ENCODE results near the gene ALPK3. TPM values are rescaled to one million over a fixed set of nuclear protein-coding genes. Genes with fewer than 3 reads are reported as not detected.
"Not testable (repeated sequence)": the region's sequence is repeated elsewhere in the genome, so short reads cannot be mapped to it uniquely, and the experiment has no call there.

Gene ALPK3
- total RNA-seq, 2 donors from 2014 or later: 0.46 TPM

GRCh38 chr15:84845631-84846030, 28.5 kb downstream of the ALPK3 start:
- H3K9me3 Mint-ChIP-seq; H3K27me3 Mint-ChIP-seq (ENCODE audit: low read depth); H3K4me3 Mint-ChIP-seq; ATAC-seq (replicated peaks in 1 of 2); H3K36me3 Mint-ChIP-seq (ENCODE audit: insufficient read depth in 2 of 2); H3K4me1 Mint-ChIP-seq (ENCODE audit: low read depth); H3K27ac Mint-ChIP-seq: not testable (repeated sequence)
- peak; percentile 40 to 45 for DNase-seq

- no peaks in the 10 kb centered on the region for H3K27me3 Mint-ChIP-seq (ENCODE audit: low read depth)
- DNase-seq: no peak
- no peak for ATAC-seq (replicated peaks in 1 of 2)
- peaks cover 5 to 8% of the 10 kb centered on the region in 2 donors for H3K9me3 Mint-ChIP-seq
- peaks cover 6 to 8% of the 10 kb centered on the region in 2 donors for H3K36me3 Mint-ChIP-seq (ENCODE audit: insufficient read depth in 2 of 2)
- H3K4me1 Mint-ChIP-seq (ENCODE audit: low read depth): no peaks in the 10 kb centered on the region
- no peak overlapping the region for H3K4me3 Mint-ChIP-seq
- H3K27ac Mint-ChIP-seq: no peak overlapping the region
These were observed 29.1 kb downstream of the ALPK3 start for GRCh38 chr15:84846269-84846668.

GRCh38 chr15:84847382-84847781, 30.2 kb downstream of the ALPK3 start:
- DNase-seq: no peak
- ATAC-seq (replicated peaks in 1 of 2): no peak
- Mint-ChIP-seq H3K36me3 (ENCODE audit: insufficient read depth in 2 of 2) (peaks cover 6 to 8% of the 10 kb centered on the region in 2 donors), H3K27me3 (ENCODE audit: low read depth) (no peaks in the 10 kb centered on the region), H3K4me3 (no peak overlapping the region), H3K9me3 (peaks cover 5 to 8% of the 10 kb centered on the region in 2 donors), H3K4me1 (ENCODE audit: low read depth) (no peaks in the 10 kb centered on the region), H3K27ac (no peak overlapping the region)

- ATAC-seq (replicated peaks in 1 of 2) (no peak), DNase-seq (no peak)
- H3K4me3 Mint-ChIP-seq: no peak overlapping the region
- H3K9me3 Mint-ChIP-seq: peaks cover under 1 to 2% of the 10 kb centered on the region in 2 donors
- no peaks in the 10 kb centered on the region for H3K4me1 Mint-ChIP-seq (ENCODE audit: low read depth)
- H3K36me3 Mint-ChIP-seq (ENCODE audit: insufficient read depth in 2 of 2): no peaks in the 10 kb centered on the region
- H3K27ac Mint-ChIP-seq: no peak overlapping the region
- H3K27me3 Mint-ChIP-seq (ENCODE audit: low read depth): no peaks in the 10 kb centered on the region
These were observed 35.1 kb downstream of the ALPK3 start for GRCh38 chr15:84852212-84852611.

GRCh38 chr15:84855136-84855535, 38.0 kb downstream of the ALPK3 start:
- ATAC-seq (replicated peaks in 1 of 2) (no peak), DNase-seq (no peak)
- Mint-ChIP-seq H3K4me1 (ENCODE audit: low read depth) (no peaks in the 10 kb centered on the region), H3K36me3 (ENCODE audit: insufficient read depth in 2 of 2) (no peaks in the 10 kb centered on the region), H3K27me3 (ENCODE audit: low read depth) (no peaks in the 10 kb centered on the region), H3K4me3 (no peak overlapping the region), H3K27ac (no peak overlapping the region), H3K9me3 (no peaks in the 10 kb centered on the region)

GRCh38 chr15:84855765-84856164, 38.6 kb downstream of the ALPK3 start:
- DNase-seq (no peak), ATAC-seq (replicated peaks in 1 of 2) (no peak)
- H3K9me3 Mint-ChIP-seq: no peaks in the 10 kb centered on the region
- no peaks in the 10 kb centered on the region for H3K27me3 Mint-ChIP-seq (ENCODE audit: low read depth)
- H3K4me1 Mint-ChIP-seq (ENCODE audit: low read depth): no peaks in the 10 kb centered on the region
- peak overlapping the region; percentile 17 for H3K27ac Mint-ChIP-seq
- H3K36me3 Mint-ChIP-seq (ENCODE audit: insufficient read depth in 2 of 2): no peaks in the 10 kb centered on the region
- H3K4me3 Mint-ChIP-seq: no peak overlapping the region

GRCh38 chr15:84856731-84857417, 39.7 kb downstream of the ALPK3 start:
- no peak for ATAC-seq (replicated peaks in 1 of 2)
- DNase-seq: no peak
- no peaks in the 10 kb centered on the region for H3K9me3 Mint-ChIP-seq
- no peak overlapping the region for H3K27ac Mint-ChIP-seq
- no peak overlapping the region for H3K4me3 Mint-ChIP-seq
- H3K4me1 Mint-ChIP-seq (ENCODE audit: low read depth): no peaks in the 10 kb centered on the region
- no peaks in the 10 kb centered on the region for H3K27me3 Mint-ChIP-seq (ENCODE audit: low read depth)
- H3K36me3 Mint-ChIP-seq (ENCODE audit: insufficient read depth in 2 of 2): no peaks in the 10 kb centered on the region

- H3K9me3 Mint-ChIP-seq: no peaks in the 10 kb centered on the region
- no peak for DNase-seq
- H3K36me3 Mint-ChIP-seq (ENCODE audit: insufficient read depth in 2 of 2): no peaks in the 10 kb centered on the region
- no peak overlapping the region for H3K4me3 Mint-ChIP-seq
- H3K4me1 Mint-ChIP-seq (ENCODE audit: low read depth): no peaks in the 10 kb centered on the region
- ATAC-seq (replicated peaks in 1 of 2): no peak
- H3K27me3 Mint-ChIP-seq (ENCODE audit: low read depth): no peaks in the 10 kb centered on the region
- no peak overlapping the region for H3K27ac Mint-ChIP-seq
These were observed 40.4 kb downstream of the ALPK3 start for GRCh38 chr15:84857418-84858004.

GRCh38 chr15:84858231-84858630, 41.1 kb downstream of the ALPK3 start:
- Mint-ChIP-seq H3K9me3 (no peaks in the 10 kb centered on the region), H3K27me3 (ENCODE audit: low read depth) (no peaks in the 10 kb centered on the region), H3K4me3 (no peak overlapping the region), H3K36me3 (ENCODE audit: insufficient read depth in 2 of 2) (no peaks in the 10 kb centered on the region), H3K4me1 (ENCODE audit: low read depth) (no peaks in the 10 kb centered on the region), H3K27ac (no peak overlapping the region)
- no peak for ATAC-seq (replicated peaks in 1 of 2)
- no peak for DNase-seq

- no peaks in the 10 kb centered on the region for H3K27me3 Mint-ChIP-seq (ENCODE audit: low read depth)
- no peaks in the 10 kb centered on the region for H3K9me3 Mint-ChIP-seq
- DNase-seq (no peak), ATAC-seq (replicated peaks in 1 of 2) (no peak)
- H3K4me1 Mint-ChIP-seq (ENCODE audit: low read depth): no peaks in the 10 kb centered on the region
- no peaks in the 10 kb centered on the region for H3K36me3 Mint-ChIP-seq (ENCODE audit: insufficient read depth in 2 of 2)
- H3K27ac Mint-ChIP-seq: no peak overlapping the region
- no peak overlapping the region for H3K4me3 Mint-ChIP-seq
These were observed 42.0 kb downstream of the ALPK3 start for GRCh38 chr15:84859144-84859543.

GRCh38 chr15:84859651-84860050, 42.5 kb downstream of the ALPK3 start:
- Mint-ChIP-seq H3K27ac (no peak overlapping the region), H3K9me3 (no peaks in the 10 kb centered on the region), H3K36me3 (ENCODE audit: insufficient read depth in 2 of 2) (no peaks in the 10 kb centered on the region), H3K4me1 (ENCODE audit: low read depth) (no peaks in the 10 kb centered on the region), H3K27me3 (ENCODE audit: low read depth) (no peaks in the 10 kb centered on the region), H3K4me3 (no peak overlapping the region)
- no peak for DNase-seq
- no peak for ATAC-seq (replicated peaks in 1 of 2)

- H3K36me3 Mint-ChIP-seq (ENCODE audit: insufficient read depth in 2 of 2): no peaks in the 10 kb centered on the region
- H3K4me1 Mint-ChIP-seq (ENCODE audit: low read depth): no peaks in the 10 kb centered on the region
- no peak overlapping the region for H3K4me3 Mint-ChIP-seq
- no peaks in the 10 kb centered on the region for H3K27me3 Mint-ChIP-seq (ENCODE audit: low read depth)
- DNase-seq: no peak
- no peak overlapping the region for H3K27ac Mint-ChIP-seq
- no peaks in the 10 kb centered on the region for H3K9me3 Mint-ChIP-seq
- no peak for ATAC-seq (replicated peaks in 1 of 2)
These were observed 44.6 kb downstream of the ALPK3 start for GRCh38 chr15:84861781-84862180.

GRCh38 chr15:84862214-84862975, 45.2 kb downstream of the ALPK3 start:
- no peaks in the 10 kb centered on the region for H3K36me3 Mint-ChIP-seq (ENCODE audit: insufficient read depth in 2 of 2)
- no peak for ATAC-seq (replicated peaks in 1 of 2)
- DNase-seq: no peak
- no peaks in the 10 kb centered on the region for H3K4me1 Mint-ChIP-seq (ENCODE audit: low read depth)
- no peaks in the 10 kb centered on the region for H3K27me3 Mint-ChIP-seq (ENCODE audit: low read depth)
- H3K9me3 Mint-ChIP-seq: no peaks in the 10 kb centered on the region
- no peak overlapping the region for H3K4me3 Mint-ChIP-seq
- H3K27ac Mint-ChIP-seq: no peak overlapping the region
